Adrenal gland (tissue), 12 donors: ENCODE results near the gene THOC3. TPM values are rescaled to one million over a fixed set of nuclear protein-coding genes. Genes with fewer than 3 reads are reported as not detected.
A peak's percentile ranks its signal among the peaks of the same experiment; 100 is the strongest.
"Not testable (repeated sequence)": the region's sequence is repeated elsewhere in the genome, so short reads cannot be mapped to it uniquely, and the experiment has no call there.

Source experiments
- DNase-seq, 7 donors: peaks; one replicate each; pipeline ENCODE4 v3.0.0-alpha.2; 2019 to 2020
- H3K27ac ChIP-seq, 5 donors: fragments of 200-600 bp; sonication (generic) in 4 of 5; 1 replicate in 3 of 5; 2 replicates in 2 of 5; pipeline versions ENCODE4 v1.5.1 to v1.8.0; 2016 to 2020; ENCODE audit warnings: mild to moderate bottlenecking in 1 of 5
- H3K27me3 ChIP-seq: fragments of 200-600 bp; 2 replicates; pipeline ENCODE4 v1.8.0; 2021
- H3K36me3 ChIP-seq, 2 donors: fragments of 200-600 bp; replicated peaks in 1 of 2; 1 replicate in 1 of 2; 2 replicates in 1 of 2; pipeline versions ENCODE4 v1.5.1 to v1.8.0; 2018 to 2022
- H3K4me1 ChIP-seq, 2 donors: fragments of 200-600 bp; replicated peaks in 1 of 2; 1 replicate in 1 of 2; 2 replicates in 1 of 2; pipeline versions ENCODE4 v1.5.1 to v1.8.0; 2018 to 2021
- H3K4me3 ChIP-seq, 4 donors: fragments of 200-600 bp; sonication (generic) in 3 of 4; one replicate each; pipeline ENCODE4 v1.5.1; 2016 to 2018
- H3K9me3 ChIP-seq, 3 donors: fragments of 200-600 bp; sonication (generic) in 1 of 3; replicated peaks in 1 of 3; 1 replicate in 2 of 3; 2 replicates in 1 of 3; pipeline versions ENCODE4 v1.5.1 to v1.8.0; 2016 to 2021
- WGBS, 4 donors: extraction: QIAGEN DNeasy Blood & Tissue Kit in 2 of 4; methylation state at CpG; one replicate each; pipeline versions ENCODE4 v1.1.5 to v1.1.7; 2013 to 2017; 5-methylcytosine and 5-hydroxymethylcytosine counted together
- intact Hi-C, 2 donors: fragments of 100-400 bp; cut with DNase I; formaldehyde crosslinking; loops; one replicate each; pipeline versions ENCODE4 v1.14.1 to v1.15.0; 2022 to 2023
- polyA plus RNA-seq, 3 donors: library from polyadenylated mRNA; stranded (reverse); fragments of 200-250 nt in 2 of 3; fragments of 350-450 nt in 1 of 3; fragmentation: Illumina TruSeq in 1 of 3; extraction: RNeasy Lipid Tissue Mini Kit (QIAGEN cat#74804) in 1 of 3; gene quantifications; one replicate each; pipeline ENCODE4 v1.2.3, GENCODE V29; 2013 to 2014
- total RNA-seq, 9 donors: library from RNA; depleted of rRNA in 4 of 9; stranded (reverse); fragments of >200 nt in 4 of 9; fragments of 120-200 nt in 1 of 9; fragmentation: NEBNext Ultra II Directional in 1 of 9; extraction: Animal tissue kit (Norgen Biotek cat#: 25700) in 1 of 9; gene quantifications; one replicate each; pipeline versions ENCODE4 v1.1.0 to v1.2.4, GENCODE V29; 2013 to 2023
- donor health status: healthy with polysubstance abuse.
- donor health status: Bipolar disorder and iron deficiency.
- donor health status: DM: yes; HTN: yes; CAD: no.
- donor health status: DM: no; HTN: no; CAD: no.
- donor health status: DM: no; HTN: no; CAD: no.
- donor health status: DM: yes; HTN: yes; CAD: no.

THOC3 gene
- total and polyA plus RNA-seq, 12 donors: 7.6 to 70.0 (median 35.0) TPM

GRCh38 chr5:175996791-175997190 is 28.7 kb upstream of the THOC3 start:
- H3K9me3 ChIP-seq, H3K4me1 ChIP-seq, DNase-seq, intact Hi-C loops, H3K27ac ChIP-seq, H3K36me3 ChIP-seq, H3K4me3 ChIP-seq, H3K27me3 ChIP-seq: not testable (repeated sequence)
- WGBS, 4 donors: 80% methylated on average over 1 of the region's 6 CpGs; no CpG with 5 or more reads in 3 of the 4 donors

DNA sequence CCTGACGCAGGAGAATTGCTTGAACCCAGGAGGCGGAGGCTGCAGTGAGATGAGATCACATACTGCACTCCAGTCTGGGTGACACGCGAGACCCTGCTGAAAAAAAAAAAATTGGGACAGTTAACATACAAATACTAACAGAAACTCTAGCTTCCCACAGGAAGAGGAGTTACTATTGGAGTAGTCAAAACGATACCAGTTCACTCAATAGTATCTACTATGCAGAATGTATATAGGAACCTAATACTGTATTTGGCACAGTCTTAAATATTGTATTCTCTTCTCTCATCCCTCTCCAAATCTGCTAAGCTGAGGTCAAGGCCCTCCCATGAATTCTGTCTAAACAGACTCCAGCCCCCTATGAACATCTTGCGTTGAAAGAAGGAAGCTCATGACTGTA is 27.4 kb upstream of the THOC3 start:
- H3K4me3 ChIP-seq, intact Hi-C loops, DNase-seq, H3K27ac ChIP-seq, H3K9me3 ChIP-seq, H3K4me1 ChIP-seq, H3K27me3 ChIP-seq, H3K36me3 ChIP-seq: not testable (repeated sequence)
- 89% methylated on average over 3 of the region's 6 CpGs; no CpG with 5 or more reads in 3 of the 4 donors for WGBS, 4 donors

DNA sequence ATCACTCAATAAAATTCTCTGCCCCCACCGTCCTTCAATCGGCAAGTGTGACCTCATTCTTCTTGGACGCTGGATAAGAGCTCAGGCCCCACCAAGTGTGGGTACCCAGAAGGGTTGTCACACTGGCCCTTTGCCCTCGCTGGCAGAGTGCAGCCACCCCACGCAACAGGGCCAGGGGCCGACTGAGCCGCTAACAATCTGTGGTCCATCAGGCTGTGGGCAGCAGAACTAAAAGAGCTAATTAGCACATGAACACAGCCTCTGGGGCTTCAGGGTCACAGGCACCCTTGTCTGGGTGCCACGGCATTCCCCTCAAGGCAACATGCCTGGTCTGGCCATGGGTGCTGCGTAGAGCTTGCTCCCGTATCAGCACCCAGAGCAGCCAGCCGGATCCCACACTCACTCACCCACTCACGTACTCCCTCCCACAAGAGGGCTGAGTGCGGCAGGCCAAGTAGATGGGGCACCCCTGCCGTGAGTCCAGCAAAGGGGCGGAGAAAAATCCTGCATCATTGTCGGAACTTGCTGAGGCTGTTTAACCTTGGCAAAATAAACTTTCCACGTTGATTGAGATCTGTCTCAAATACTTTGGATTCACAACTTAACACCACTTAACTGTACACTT is 11.4 kb upstream of the THOC3 start:
- H3K36me3 ChIP-seq, H3K4me3 ChIP-seq, H3K9me3 ChIP-seq, H3K27me3 ChIP-seq, H3K4me1 ChIP-seq, intact Hi-C loops, H3K27ac ChIP-seq, DNase-seq: not testable (repeated sequence)
- 56 to 79% methylated on average over 5 to 6 of the region's 17 CpGs; no CpG with 5 or more reads in 2 of the 4 donors for WGBS, 4 donors

GRCh38 chr5:175968381-175968780 is 266 bp upstream of the THOC3 start:
- peak overlapping the region in 2 of 4 donors; percentile 73 to 80 for H3K4me3 ChIP-seq
- H3K27ac ChIP-seq, DNase-seq, intact Hi-C loops, H3K9me3 ChIP-seq, H3K27me3 ChIP-seq, H3K4me1 ChIP-seq, H3K36me3 ChIP-seq: not testable (repeated sequence)
- WGBS, 4 donors: 6 to 11% (median 9%) methylated on average over 4 of the region's 6 CpGs

DNA sequence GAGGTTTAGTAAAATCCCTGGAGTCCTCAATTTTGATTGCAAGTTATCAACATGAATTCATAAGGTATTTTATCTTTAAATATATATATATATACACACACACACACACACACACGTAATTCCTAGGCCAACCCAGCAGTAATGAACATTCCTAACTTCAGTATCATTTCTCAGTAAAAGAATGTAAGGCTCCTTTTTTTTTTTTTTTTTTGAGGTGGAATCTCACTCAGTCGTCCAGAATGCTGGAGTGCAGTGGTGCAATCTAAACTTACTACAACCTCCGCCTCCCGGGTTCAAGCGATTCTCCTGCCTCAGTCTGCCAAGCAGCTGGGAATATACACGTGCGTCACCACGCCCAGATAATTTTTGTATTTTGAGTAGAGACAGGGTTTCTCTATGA is 5.8 kb downstream of the THOC3 start:
- intact Hi-C loops: not testable (repeated sequence)
- 83 to 97% (median 88%) methylated on average over 1 to 8 of the region's 8 CpGs for WGBS, 4 donors

GRCh38 chr5:175960228-175960627 is 7.9 kb downstream of the THOC3 start:
- H3K27me3 ChIP-seq, DNase-seq, intact Hi-C loops, H3K4me1 ChIP-seq, H3K9me3 ChIP-seq, H3K27ac ChIP-seq, H3K4me3 ChIP-seq, H3K36me3 ChIP-seq: not testable (repeated sequence)
- 88 to 93% (median 91%) methylated on average over 3 to 6 of the region's 6 CpGs for WGBS, 4 donors

More for the DNA sequence above, 5.8 kb downstream of the THOC3 start:
- not testable (repeated sequence) for DNase-seq, H3K27ac ChIP-seq, H3K36me3 ChIP-seq, H3K9me3 ChIP-seq, H3K4me1 ChIP-seq, H3K27me3 ChIP-seq, H3K4me3 ChIP-seq

DNA sequence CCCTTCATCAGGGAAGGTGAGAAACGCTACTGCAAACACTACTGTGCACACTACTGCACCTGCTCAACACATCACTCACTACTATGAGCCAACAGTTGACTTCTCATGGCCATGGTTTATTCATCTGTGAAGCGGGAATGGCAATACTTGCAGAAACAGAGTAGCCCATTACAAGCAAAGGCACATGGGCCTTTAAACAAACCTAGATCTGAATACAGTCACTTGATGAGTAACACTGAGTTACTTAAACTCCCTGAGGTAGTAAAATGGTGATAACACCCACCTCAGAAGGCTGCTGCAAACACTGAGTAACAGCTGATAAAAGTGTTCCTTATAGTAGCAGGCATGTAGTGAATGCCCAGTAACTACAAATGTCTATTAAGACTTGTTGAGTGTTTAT is 9.6 kb downstream of the THOC3 start:
- WGBS, 4 donors: 93 to 99% (median 94%) methylated on average over 2 of the region's 2 CpGs
- H3K9me3 ChIP-seq, intact Hi-C loops: not testable (repeated sequence)

GRCh38 chr5:175954107-175954506 is 14.0 kb downstream of the THOC3 start:
- intact Hi-C loops, H3K27ac ChIP-seq, H3K4me1 ChIP-seq, DNase-seq, H3K27me3 ChIP-seq, H3K4me3 ChIP-seq, H3K36me3 ChIP-seq, H3K9me3 ChIP-seq: not testable (repeated sequence)
- WGBS, 4 donors: 87 to 95% (median 91%) methylated on average over 4 to 6 of the region's 6 CpGs

More for the DNA sequence above, 9.6 kb downstream of the THOC3 start:
- H3K36me3 ChIP-seq, DNase-seq, H3K4me3 ChIP-seq, H3K27ac ChIP-seq, H3K4me1 ChIP-seq, H3K27me3 ChIP-seq: not testable (repeated sequence)

GRCh38 chr5:175952810-175953209 is 15.3 kb downstream of the THOC3 start:
- H3K9me3 ChIP-seq, H3K27me3 ChIP-seq, DNase-seq, intact Hi-C loops, H3K27ac ChIP-seq, H3K4me3 ChIP-seq, H3K4me1 ChIP-seq, H3K36me3 ChIP-seq: not testable (repeated sequence)
- WGBS, 4 donors: 87 to 100% (median 91%) methylated on average over 3 to 4 of the region's 8 CpGs; no CpG with 5 or more reads in 1 of the 4 donors

- H3K27me3 ChIP-seq, H3K9me3 ChIP-seq, intact Hi-C loops, H3K4me3 ChIP-seq, H3K4me1 ChIP-seq, H3K36me3 ChIP-seq, H3K27ac ChIP-seq: not testable (repeated sequence)
- peak in 1 of 7 donors; percentile 53 for DNase-seq
- whole genome bisulfite sequencing, 4 donors: 52 to 100% methylated on average over 1 to 5 of the region's 12 CpGs; no CpG with 5 or more reads in 2 of the 4 donors
Observed at GRCh38 chr5:175951339-175951969, 16.7 kb downstream of the THOC3 start.

DNA sequence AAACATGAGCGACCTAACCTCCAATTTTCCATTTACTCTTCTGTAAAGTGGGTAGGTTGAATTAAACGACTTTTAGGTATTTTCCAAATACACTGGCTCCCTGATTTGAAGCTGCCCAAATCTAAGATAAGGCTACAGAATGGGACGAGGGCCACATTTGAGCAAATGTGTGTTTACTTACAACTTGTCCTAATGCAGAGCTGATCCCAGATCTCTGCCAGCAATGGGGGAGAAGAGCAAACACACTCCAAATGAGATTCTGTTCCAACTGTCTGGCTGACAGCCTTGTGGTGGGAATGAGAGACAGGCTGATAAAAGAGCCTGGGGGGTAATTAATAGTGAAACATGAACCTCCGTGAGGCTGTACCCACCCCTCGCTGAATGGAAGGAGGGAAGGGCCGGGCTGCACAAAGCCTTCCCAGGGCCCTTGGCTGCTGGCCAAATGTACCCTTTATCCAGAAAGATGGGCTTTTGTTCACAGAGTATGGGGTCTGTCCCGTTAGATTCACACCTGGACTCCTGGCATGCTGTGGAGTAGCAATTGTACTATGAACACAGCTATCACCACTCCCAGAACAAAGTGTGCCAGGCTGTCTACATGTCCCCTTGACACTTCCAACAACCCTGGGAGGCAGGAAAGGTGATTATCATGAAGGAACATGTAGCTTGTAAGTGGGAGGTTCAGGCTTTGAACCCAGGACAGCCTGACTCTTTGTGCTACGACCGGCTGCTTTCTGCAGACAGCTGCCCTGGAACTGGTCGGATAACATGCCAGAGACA is 19.6 kb downstream of the THOC3 start:
- H3K9me3 ChIP-seq, H3K36me3 ChIP-seq, H3K4me3 ChIP-seq, DNase-seq, H3K4me1 ChIP-seq, intact Hi-C loops, H3K27ac ChIP-seq, H3K27me3 ChIP-seq: not testable (repeated sequence)
- WGBS, 4 donors: 82 to 90% (median 87%) methylated on average over 2 to 6 of the region's 10 CpGs
